ENCODE data around the gene PDE4D.

- no peak for TF ChIP-seq POLR2A (IDR thresholded peaks at IDR 0.05)
- no peak for TF ChIP-seq CTCF (IDR thresholded peaks at IDR 0.05)
Measured at GRCh38 chr5:59439303-59439702, 454.2 kb downstream of the PDE4D start.
